GM12878 (cell line): ENCODE data around the gene HAUS6. TPM values are rescaled to one million over a fixed set of nuclear protein-coding genes. Genes with fewer than 3 reads are reported as not detected.
A peak's percentile ranks its signal among the peaks of the same experiment; 100 is the strongest.

Source experiments
- BHLHE40 ChIP-seq, 2 experiments: fragments of 450-650 bp in 1 of 2; IDR thresholded peaks; 2 replicates each; pipeline ENCODE4 v1.6.1; 2011 to 2017; ENCODE audit warnings: low read depth in 2 of 2, borderline replicate concordance in 1 of 2, improper control_type of control experiment in 1 of 2, low read length in 1 of 2, mild to moderate bottlenecking in 1 of 2
- KLF5 ChIP-seq: fragments of 450-650 bp; IDR thresholded peaks from 2 replicates; pipeline ENCODE4 v1.6.1; 2014; ENCODE audit warnings: mild to moderate bottlenecking; ENCODE audit not compliant: partially characterized antibody
- NFXL1 ChIP-seq: fragments of 450-650 bp; IDR thresholded peaks from 2 replicates; pipeline ENCODE4 v1.6.1; 2017; ENCODE audit warnings: antibody characterized with exemption, mild to moderate bottlenecking, borderline replicate concordance
- SMC3 ChIP-seq: IDR thresholded peaks from 2 replicates; pipeline ENCODE4 v1.6.1; 2011; ENCODE audit warnings: low read length, improper control_type of control experiment, borderline replicate concordance
- TCF3 ChIP-seq: IDR thresholded peaks from 2 replicates; pipeline ENCODE4 v1.6.1; 2012; ENCODE audit warnings: low read depth, mild to moderate bottlenecking, low read length, borderline replicate concordance; ENCODE audit not compliant: insufficient read depth
- WRNIP1 ChIP-seq: IDR thresholded peaks from 2 replicates; pipeline ENCODE4 v1.6.1; 2011; ENCODE audit warnings: low read depth, low read length, improper control_type of control experiment, borderline replicate concordance
- ZNF687 ChIP-seq: fragments of 450-650 bp; IDR thresholded peaks from 2 replicates; pipeline ENCODE4 v1.6.1; 2017; ENCODE audit warnings: mild to moderate bottlenecking, moderate library complexity
- polyA plus RNA-seq, 11 experiments: library from polyadenylated mRNA; depleted of rRNA in 4 of 11; unstranded in 6 of 11; stranded (reverse) in 5 of 11; fragments of >200 nt; fragmentation: Nextera tagmentation in 4 of 11; fragmentation: Illumina TruSeq in 1 of 11; extraction: Ambion mirVana in 4 of 11; extraction: Trizol in 1 of 11; gene quantifications; 1 replicate in 1 of 11; 2 replicates in 10 of 11; pipeline versions ENCODE4 v1.2.1 to v1.2.3, GENCODE V29; 2011 to 2016; ENCODE audit warnings: inconsistent platforms in 2 of 11, missing spikeins in 2 of 11, low read depth in 1 of 11
- total RNA-seq, 4 experiments: library from RNA; depleted of rRNA in 3 of 4; stranded (reverse); fragments of >200 nt in 3 of 4; fragmentation: Illumina TruSeq in 1 of 4; extraction: Trizol in 1 of 4; gene quantifications; 2 replicates each; pipeline versions ENCODE4 v1.2.1 to v1.2.3, GENCODE V29; 2013 to 2021
- TF ChIP-seq, protein P1 (sequence below): fragments of 450-650 bp; IDR thresholded peaks from 2 replicates; pipeline ENCODE4 v1.6.1; 2018; ENCODE audit warnings: mild to moderate bottlenecking, low read depth, moderate library complexity; ENCODE audit not compliant: partially characterized antibody

HAUS6 gene
- total and polyA plus RNA-seq, 10 of the 15 experiments (the other 5 are each of a cell fraction or from before 2014, with no cell fraction given) = 7.1 to 26.8 (median 16.0) TPM

DNA sequence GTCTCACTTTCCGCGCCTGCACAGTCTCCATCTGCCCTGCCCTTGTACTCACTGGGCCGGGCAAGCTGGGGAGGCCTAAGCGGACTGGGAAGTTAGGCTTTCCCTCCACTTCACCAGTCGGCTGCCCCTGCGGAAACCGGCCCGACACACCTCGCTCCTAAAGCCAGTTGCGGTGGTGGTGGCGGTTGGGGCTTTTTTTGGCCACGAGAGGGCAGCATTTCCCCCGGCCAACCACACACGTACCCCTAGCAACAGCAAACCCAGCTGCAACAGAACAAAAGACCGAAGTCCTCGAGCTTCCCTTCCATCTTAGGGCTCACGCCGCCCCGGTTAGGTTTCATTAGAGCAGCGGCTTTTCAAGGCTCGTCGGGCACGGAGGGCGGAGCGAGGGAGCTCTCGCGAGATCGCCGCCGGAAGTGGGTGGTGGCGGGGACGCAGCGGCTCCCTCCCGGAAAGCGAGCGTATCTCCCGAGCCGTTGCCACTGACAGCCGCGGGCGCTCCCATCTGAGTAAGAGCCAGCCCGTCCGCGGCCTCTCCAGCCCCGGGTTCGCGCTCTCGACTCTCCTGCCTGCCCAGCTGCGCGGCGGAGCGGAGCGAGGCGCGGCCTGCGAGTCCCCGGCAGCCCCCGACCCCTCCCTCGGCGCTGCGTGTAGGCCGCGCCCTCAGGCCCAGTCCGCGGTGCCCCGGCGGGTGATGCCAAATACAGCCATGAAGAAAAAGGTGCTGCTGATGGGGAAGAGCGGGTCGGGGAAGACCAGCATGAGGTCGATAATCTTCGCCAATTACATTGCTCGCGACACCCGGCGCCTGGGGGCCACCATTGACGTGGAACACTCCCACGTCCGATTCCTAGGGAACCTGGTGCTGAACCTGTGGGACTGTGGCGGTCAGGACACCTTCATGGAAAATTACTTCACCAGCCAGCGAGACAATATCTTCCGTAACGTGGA lies 53.5 kb downstream of the HAUS6 start, which contains the start of gene RRAGA (continued):
- TF ChIP-seq, protein P1, sequence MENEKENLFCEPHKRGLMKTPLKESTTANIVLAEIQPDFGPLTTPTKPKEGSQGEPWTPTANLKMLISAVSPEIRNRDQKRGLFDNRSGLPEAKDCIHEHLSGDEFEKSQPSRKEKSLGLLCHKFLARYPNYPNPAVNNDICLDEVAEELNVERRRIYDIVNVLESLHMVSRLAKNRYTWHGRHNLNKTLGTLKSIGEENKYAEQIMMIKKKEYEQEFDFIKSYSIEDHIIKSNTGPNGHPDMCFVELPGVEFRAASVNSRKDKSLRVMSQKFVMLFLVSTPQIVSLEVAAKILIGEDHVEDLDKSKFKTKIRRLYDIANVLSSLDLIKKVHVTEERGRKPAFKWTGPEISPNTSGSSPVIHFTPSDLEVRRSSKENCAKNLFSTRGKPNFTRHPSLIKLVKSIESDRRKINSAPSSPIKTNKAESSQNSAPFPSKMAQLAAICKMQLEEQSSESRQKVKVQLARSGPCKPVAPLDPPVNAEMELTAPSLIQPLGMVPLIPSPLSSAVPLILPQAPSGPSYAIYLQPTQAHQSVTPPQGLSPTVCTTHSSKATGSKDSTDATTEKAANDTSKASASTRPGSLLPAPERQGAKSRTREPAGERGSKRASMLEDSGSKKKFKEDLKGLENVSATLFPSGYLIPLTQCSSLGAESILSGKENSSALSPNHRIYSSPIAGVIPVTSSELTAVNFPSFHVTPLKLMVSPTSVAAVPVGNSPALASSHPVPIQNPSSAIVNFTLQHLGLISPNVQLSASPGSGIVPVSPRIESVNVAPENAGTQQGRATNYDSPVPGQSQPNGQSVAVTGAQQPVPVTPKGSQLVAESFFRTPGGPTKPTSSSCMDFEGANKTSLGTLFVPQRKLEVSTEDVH = no peak
- TF ChIP-seq ZNF687 = peak; percentile 71; the same call in 1 of the 2 replicates
- peak; percentile 74 for TF ChIP-seq SMC3
- peak; percentile 74; the same call in 1 of the 2 replicates for TF ChIP-seq TCF3
- no peak for TF ChIP-seq KLF5
- no peak for TF ChIP-seq NFXL1
- peak in 1 of 2 experiments; percentile 45; a peak in 2 of 4 replicates for TF ChIP-seq BHLHE40 (IDR thresholded peaks at IDR 0.05; ENCODE audit: borderline replicate concordance in 1 of 2, low read depth in 2 of 2, low read length in 1 of 2)
- TF ChIP-seq WRNIP1 = no peak
